ENCODE measurements around the gene HIGD1C. TPM values are rescaled to one million over a fixed set of nuclear protein-coding genes. Genes with fewer than 3 reads are reported as not detected.

HIGD1C gene
- total RNA-seq, 1 experiment from 2014 or later = not detected

DNA sequence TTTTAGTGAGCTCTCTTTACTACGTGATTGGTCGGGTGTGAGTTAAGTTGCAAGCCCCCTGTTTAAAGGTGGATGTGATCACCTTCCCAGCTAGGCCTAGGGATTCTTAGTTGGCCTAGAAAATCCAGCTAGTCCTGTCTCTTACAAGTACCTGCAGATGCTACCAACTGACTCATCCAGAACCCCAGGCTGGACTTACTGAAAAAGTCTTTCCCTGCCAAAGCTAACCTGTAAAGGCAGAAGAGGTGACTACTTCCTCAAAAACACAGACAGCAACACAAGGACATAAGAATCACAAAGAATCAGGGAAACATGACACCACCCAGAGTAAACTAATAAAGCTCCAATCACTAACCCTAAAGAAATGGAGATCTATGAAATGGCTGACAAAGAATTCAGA is 39.1 kb upstream of the HIGD1C start:
- H3K27ac ChIP-seq (ENCODE audit: insufficient read length, low read depth, low read length) = no peak overlapping the region
- no peak overlapping the region for H2BK12ac ChIP-seq (ENCODE audit: insufficient read length, low read depth, low read length)
- no peaks in the 10 kb centered on the region for H3K23me2 ChIP-seq (ENCODE audit: insufficient read length, low read depth, low read length, poor library complexity, severe bottlenecking)
- no peak overlapping the region for H3T11ph ChIP-seq (ENCODE audit: low read length)
- H3K4me1 ChIP-seq (ENCODE audit: insufficient read depth, low read length) = no peaks in the 10 kb centered on the region
- H2BK20ac ChIP-seq (ENCODE audit: low read depth, low read length, poor library complexity, severe bottlenecking) = no peak overlapping the region
- no peak overlapping the region for H2BK15ac ChIP-seq (ENCODE audit: low read depth, low read length)
- H4K8ac ChIP-seq (replicated peaks; ENCODE audit: insufficient read length, low read depth, low read length) = no peak overlapping the region
- no peaks in the 10 kb centered on the region for H3K79me1 ChIP-seq (ENCODE audit: insufficient read depth, low read depth, low read length, poor library complexity, severe bottlenecking)
- H3K18ac ChIP-seq (ENCODE audit: insufficient read length, low read depth, low read length) = no peak overlapping the region
- TF ChIP-seq, protein P1, sequence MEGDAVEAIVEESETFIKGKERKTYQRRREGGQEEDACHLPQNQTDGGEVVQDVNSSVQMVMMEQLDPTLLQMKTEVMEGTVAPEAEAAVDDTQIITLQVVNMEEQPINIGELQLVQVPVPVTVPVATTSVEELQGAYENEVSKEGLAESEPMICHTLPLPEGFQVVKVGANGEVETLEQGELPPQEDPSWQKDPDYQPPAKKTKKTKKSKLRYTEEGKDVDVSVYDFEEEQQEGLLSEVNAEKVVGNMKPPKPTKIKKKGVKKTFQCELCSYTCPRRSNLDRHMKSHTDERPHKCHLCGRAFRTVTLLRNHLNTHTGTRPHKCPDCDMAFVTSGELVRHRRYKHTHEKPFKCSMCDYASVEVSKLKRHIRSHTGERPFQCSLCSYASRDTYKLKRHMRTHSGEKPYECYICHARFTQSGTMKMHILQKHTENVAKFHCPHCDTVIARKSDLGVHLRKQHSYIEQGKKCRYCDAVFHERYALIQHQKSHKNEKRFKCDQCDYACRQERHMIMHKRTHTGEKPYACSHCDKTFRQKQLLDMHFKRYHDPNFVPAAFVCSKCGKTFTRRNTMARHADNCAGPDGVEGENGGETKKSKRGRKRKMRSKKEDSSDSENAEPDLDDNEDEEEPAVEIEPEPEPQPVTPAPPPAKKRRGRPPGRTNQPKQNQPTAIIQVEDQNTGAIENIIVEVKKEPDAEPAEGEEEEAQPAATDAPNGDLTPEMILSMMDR (conservative IDR thresholded peaks at IDR 0.05) = no peak
- H3K9ac ChIP-seq (ENCODE audit: extremely low read depth, insufficient read length, low read length) = no peak overlapping the region
- WGBS (ENCODE audit: extremely low coverage, insufficient read length, low lambda C conversion rate) = no CpG with 5 or more reads among the region's 2 CpGs
- H3K79me2 ChIP-seq (ENCODE audit: insufficient read depth, low read length) = no peaks in the 10 kb centered on the region
- H3K4me2 ChIP-seq (ENCODE audit: insufficient read depth, insufficient read length, low read length) = no peak overlapping the region
- Mint-ChIP-seq H3K4me3 (no peak overlapping the region), H3K36me3 (ENCODE audit: insufficient read depth in 1 of 3, low read depth in 3 of 3) (peaks cover 41 to 66% (median 63%) of the 10 kb centered on the region in 3 experiments), H3K9me3 (peaks cover 66 to 70% of the 10 kb centered on the region in 2 experiments), H3K27ac (peak overlapping the region in 2 of 3 experiments; percentile 4 to 63; a peak in 3 of 7 replicates), H3K27me3 (ENCODE audit: low read depth) (peaks cover 2% of the 10 kb centered on the region), H3K4me1 (peaks cover 20 to 23% of the 10 kb centered on the region in 2 experiments)
- H3K56ac ChIP-seq (ENCODE audit: insufficient read length, low read depth, low read length) = no peak overlapping the region
- H4K5ac ChIP-seq (ENCODE audit: insufficient read length, low read depth, low read length) = no peak overlapping the region
- H3K23ac ChIP-seq (ENCODE audit: insufficient read length, low read depth, low read length) = no peak overlapping the region
- no peak for DNase-seq
- H2BK5ac ChIP-seq (ENCODE audit: insufficient read length, low read length) = no peak overlapping the region
- no peak overlapping the region for H3K4ac ChIP-seq (ENCODE audit: low read depth, low read length)
- peaks cover 26% of the 10 kb centered on the region for H3K9me3 ChIP-seq (ENCODE audit: control insufficient read depth, low read depth, low read length)
- no peak overlapping the region for H2BK120ac ChIP-seq (ENCODE audit: low read depth, low read length, poor library complexity, severe bottlenecking)
- no peaks in the 10 kb centered on the region for H4K20me1 ChIP-seq (ENCODE audit: control insufficient read depth, insufficient read depth, insufficient read length)
- no peak overlapping the region for H2AK5ac ChIP-seq (ENCODE audit: insufficient read length, low read length)
- no peaks in the 10 kb centered on the region for H3K27me3 ChIP-seq (ENCODE audit: insufficient read depth, low read length)
- H3K14ac ChIP-seq (ENCODE audit: insufficient read depth, low read length) = no peak overlapping the region
- H2AFZ ChIP-seq (ENCODE audit: low read length) = no peak overlapping the region
- H4K91ac ChIP-seq (ENCODE audit: insufficient read length, low read depth, low read length) = no peak overlapping the region

Measured in H9 (cell line).